ENCODE results near the gene SPRR1B. TPM values are rescaled to one million over a fixed set of nuclear protein-coding genes. Genes with fewer than 3 reads are reported as not detected.
A peak's percentile ranks its signal among the peaks of the same experiment; 100 is the strongest.
"Not testable (repeated sequence)": the region's sequence is repeated elsewhere in the genome, so short reads cannot be mapped to it uniquely, and the experiment has no call there.

The SPRR1B gene
- total RNA-seq, 1 experiment from 2014 or later = not detected

DNA sequence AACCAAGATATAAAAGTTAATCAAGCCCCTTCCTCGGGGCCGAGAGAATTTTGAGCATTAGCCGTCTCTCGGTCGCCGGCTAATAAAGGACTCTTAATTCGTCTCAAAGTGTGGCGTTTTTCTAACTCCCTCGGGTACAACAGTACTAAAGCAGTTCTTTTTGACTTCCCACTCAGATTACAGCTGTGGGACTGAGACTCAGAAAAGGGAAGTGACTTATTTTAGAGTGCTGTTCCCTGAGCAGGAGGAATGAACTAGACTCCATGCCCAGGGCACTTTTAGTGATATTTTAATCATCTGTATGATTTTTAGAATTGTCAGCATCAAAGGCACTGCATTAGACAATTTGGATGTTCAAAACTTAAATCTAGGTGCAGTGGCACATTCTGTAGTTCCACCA is 8.7 kb upstream of the SPRR1B start:
- H3K27me3 ChIP-seq (ENCODE audit: control insufficient read depth, insufficient read depth, low read length); H3K36me3 ChIP-seq (replicated peaks; ENCODE audit: control insufficient read depth, insufficient read depth, low read length); H3K4me3 ChIP-seq (ENCODE audit: insufficient read depth, low read depth, low read length); DNase-seq: not testable (repeated sequence)

DNA sequence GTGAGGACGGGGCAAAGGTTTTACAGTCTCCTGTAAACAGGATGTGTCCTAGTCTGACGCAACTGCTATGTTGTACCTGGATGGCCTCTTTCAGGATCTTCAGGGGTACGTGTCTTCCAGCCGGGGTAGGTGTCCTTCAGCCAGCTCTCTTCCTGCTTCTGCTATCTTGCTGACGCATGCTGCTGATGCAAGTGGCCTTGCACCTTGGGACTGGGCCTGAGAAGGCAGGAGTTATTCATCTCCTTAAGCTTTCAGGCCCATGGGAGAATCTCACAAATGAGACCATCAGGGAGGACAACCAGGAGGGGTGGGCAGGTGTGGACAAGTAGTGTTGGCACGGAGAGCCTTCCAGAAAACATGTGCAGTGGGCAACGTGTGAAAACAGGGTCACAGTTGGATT is 7.9 kb upstream of the SPRR1B start:
- no peak overlapping the region for H3K4me3 ChIP-seq (ENCODE audit: insufficient read depth, low read depth, low read length)
- no peak for DNase-seq
- H3K27me3 ChIP-seq (ENCODE audit: control insufficient read depth, insufficient read depth, low read length) = no peaks in the 10 kb centered on the region
- no peaks in the 10 kb centered on the region for H3K36me3 ChIP-seq (replicated peaks; ENCODE audit: control insufficient read depth, insufficient read depth, low read length)

DNA sequence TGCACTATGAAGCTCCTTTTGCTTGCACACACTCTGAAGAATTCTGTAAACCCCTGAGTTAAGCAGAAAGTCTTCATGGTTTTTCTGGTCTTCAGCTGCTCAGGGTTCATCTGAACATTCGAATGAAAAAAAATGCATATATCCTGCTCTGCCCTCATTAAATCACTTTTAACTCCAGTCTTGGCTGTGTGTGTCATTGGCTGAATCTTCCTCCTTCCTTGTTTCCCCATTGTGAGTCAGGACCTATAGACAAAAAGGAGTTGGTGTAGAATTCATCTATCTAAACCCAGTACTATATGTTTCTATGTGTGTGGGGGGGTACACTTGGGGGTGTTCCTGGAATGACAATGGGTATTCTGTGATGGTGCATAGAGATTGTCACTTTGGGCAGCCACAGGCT is 6.6 kb upstream of the SPRR1B start:
- Histone ChIP-seq H3K27me3 (ENCODE audit: control insufficient read depth, insufficient read depth, low read length) (no peaks in the 10 kb centered on the region), H3K36me3 (replicated peaks; ENCODE audit: control insufficient read depth, insufficient read depth, low read length) (no peaks in the 10 kb centered on the region), H3K4me3 (ENCODE audit: insufficient read depth, low read depth, low read length) (no peak overlapping the region)
- DNase-seq = no peak

DNA sequence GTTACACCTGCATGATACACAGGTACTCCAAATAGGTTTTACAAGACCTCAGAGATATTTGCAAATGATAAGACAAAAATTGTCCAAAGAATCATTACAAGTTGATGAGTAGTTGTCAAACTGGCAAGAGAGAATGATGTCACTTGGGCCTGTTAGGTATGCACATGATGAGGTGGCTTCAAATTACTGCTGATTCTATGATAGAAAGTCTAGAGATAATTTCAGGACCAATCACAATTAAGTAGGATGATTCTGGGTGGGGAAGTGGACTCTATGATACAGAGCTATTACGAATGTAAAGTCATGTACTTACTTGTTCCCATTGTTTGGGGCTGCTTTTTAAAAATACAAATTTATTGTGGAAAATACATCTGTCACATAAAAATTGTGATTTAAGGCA is 5.2 kb upstream of the SPRR1B start:
- no peaks in the 10 kb centered on the region for H3K27me3 ChIP-seq (ENCODE audit: control insufficient read depth, insufficient read depth, low read length)
- no peak overlapping the region for H3K4me3 ChIP-seq (ENCODE audit: insufficient read depth, low read depth, low read length)
- no peaks in the 10 kb centered on the region for H3K36me3 ChIP-seq (replicated peaks; ENCODE audit: control insufficient read depth, insufficient read depth, low read length)
- DNase-seq = no peak

DNA sequence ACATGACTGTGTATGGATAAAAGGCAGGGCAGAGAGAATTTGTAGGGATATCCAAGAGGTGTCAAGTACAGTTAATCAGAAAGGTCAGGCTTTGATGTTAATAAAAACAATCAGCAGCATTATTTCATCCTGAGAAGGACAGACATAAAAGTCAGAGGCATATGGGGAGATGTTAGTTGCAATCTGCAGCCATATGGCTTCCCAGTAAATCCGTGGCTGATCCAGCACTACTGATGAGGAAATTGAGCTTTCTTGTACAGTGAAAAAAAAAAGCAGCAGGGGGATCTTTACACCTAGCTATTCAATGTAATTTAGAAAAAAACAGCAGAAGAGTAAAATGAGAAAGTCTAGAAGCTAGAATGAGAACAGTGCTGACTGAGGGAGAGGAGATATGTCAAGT is 2.2 kb upstream of the SPRR1B start:
- Histone ChIP-seq H3K36me3 (replicated peaks; ENCODE audit: control insufficient read depth, insufficient read depth, low read length) (no peaks in the 10 kb centered on the region), H3K4me3 (ENCODE audit: insufficient read depth, low read depth, low read length) (no peak overlapping the region), H3K27me3 (ENCODE audit: control insufficient read depth, insufficient read depth, low read length) (no peaks in the 10 kb centered on the region)
- DNase-seq = no peak

DNA sequence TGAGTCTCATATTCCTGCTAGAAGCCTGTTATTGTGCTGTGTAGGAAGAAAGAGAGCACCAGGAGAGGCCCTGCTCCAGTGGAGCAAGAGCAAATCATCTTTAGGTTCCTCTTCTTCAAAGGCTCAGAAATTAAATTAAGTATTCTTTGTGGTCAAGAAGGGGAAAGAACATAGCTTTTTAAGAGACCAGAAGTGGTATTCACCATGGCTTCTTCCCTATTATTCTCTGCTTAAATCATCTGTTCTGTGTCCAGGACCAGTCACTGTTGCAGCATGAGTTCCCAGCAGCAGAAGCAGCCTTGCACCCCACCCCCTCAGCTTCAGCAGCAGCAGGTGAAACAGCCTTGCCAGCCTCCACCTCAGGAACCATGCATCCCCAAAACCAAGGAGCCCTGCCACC is 1.1 kb downstream of the SPRR1B start:
- DNase-seq = no peak
- no peak overlapping the region for H3K4me3 ChIP-seq (ENCODE audit: insufficient read depth, low read depth, low read length)

DNA sequence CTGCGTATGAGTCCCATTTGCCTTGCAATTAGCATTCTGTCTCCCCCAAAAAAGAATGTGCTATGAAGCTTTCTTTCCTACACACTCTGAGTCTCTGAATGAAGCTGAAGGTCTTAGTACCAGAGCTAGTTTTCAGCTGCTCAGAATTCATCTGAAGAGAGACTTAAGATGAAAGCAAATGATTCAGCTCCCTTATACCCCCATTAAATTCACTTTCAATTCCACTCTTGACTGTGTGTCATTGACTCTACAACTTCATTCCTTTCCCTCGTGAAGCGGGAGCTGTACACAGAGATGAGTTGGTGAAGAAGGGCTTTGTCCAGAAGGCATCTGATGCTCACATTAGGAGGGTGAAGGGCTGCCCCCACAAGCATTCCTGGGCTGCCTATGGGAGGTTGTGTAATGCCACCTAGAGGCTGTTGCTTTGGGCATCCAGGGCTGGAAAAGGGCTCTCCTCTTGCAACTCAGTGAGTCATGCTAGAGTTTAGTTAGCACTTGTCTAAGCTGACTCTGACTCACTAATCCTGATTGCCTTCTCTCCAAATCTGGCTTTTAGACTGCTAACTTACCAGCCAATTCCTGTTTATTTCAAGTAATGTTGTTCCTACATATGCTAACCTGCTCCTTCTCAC is 1.8 kb downstream of the SPRR1B start:
- Histone ChIP-seq H3K36me3 (replicated peaks; ENCODE audit: control insufficient read depth, insufficient read depth, low read length) (no peaks in the 10 kb centered on the region), H3K4me3 (ENCODE audit: insufficient read depth, low read depth, low read length) (no peak overlapping the region), H3K27me3 (ENCODE audit: control insufficient read depth, insufficient read depth, low read length) (no peaks in the 10 kb centered on the region)
- DNase-seq = peak; percentile 72

More for the DNA sequence above, 1.1 kb downstream of the SPRR1B start:
- Histone ChIP-seq H3K27me3 (ENCODE audit: control insufficient read depth, insufficient read depth, low read length) (no peaks in the 10 kb centered on the region), H3K36me3 (replicated peaks; ENCODE audit: control insufficient read depth, insufficient read depth, low read length) (no peaks in the 10 kb centered on the region)

DNA sequence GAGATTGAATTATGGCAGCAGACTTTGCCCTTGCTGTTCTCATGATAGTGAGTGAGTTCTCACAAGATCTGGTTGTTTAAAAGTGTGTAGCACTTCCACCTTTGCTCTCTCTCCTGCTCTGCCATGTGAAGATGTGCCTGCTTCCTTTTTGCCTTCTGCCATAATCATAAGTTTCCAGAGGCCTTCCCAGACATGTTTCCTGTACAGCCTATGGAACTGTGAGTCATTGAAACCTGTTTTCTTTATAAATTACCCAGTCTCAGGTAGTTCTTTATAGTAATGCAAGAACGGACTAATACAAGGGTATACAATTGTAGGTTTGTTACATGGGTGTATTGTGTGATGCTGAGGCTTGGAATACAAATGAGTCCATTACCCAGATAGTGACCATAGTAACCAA is 4.2 kb downstream of the SPRR1B start:
- no peak for DNase-seq
- no peak overlapping the region for H3K4me3 ChIP-seq (ENCODE audit: insufficient read depth, low read depth, low read length)

DNA sequence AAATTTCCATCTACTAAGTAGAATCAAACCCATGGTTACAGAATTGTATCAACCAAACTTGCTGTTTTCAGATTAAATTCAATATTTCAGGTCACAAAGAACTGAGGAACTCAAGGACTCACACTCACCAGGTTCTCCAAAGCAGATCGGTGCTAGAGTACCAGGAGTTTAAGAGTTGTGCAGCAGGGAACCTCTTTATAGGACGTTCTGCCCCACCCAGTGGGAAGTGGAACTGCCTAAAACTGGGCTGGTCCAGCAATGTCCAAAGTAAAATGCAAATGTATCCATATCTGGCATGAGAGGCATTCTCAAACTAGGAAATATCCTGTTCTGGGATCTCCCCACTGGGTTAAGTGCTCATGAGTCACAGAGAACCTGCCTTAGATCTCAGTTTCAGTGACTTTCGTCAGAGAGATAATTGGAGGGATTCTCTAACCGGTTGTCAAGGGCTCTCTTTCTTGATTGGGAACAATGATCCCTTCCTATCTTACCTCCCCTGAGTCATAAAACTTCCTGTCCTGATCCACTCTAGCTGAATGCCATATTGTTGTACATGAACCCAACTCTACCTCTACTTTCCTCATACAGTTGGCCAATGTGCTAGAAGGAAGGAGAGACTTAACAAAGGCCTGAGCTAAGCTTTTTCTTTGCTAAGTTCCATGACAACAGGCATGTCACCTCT is 10.1 kb downstream of the SPRR1B start, which contains the start of gene SPRR2D:
SPRR2D (minus strand) TSS at position 171 of the 682 bp plus-strand sequence. CDS start 774 bp downstream, outside the sequence.
- no peak for DNase-seq

More for the DNA sequence above, 4.2 kb downstream of the SPRR1B start:
- Histone ChIP-seq H3K27me3 (ENCODE audit: control insufficient read depth, insufficient read depth, low read length) (no peaks in the 10 kb centered on the region), H3K36me3 (replicated peaks; ENCODE audit: control insufficient read depth, insufficient read depth, low read length) (no peaks in the 10 kb centered on the region)

DNA sequence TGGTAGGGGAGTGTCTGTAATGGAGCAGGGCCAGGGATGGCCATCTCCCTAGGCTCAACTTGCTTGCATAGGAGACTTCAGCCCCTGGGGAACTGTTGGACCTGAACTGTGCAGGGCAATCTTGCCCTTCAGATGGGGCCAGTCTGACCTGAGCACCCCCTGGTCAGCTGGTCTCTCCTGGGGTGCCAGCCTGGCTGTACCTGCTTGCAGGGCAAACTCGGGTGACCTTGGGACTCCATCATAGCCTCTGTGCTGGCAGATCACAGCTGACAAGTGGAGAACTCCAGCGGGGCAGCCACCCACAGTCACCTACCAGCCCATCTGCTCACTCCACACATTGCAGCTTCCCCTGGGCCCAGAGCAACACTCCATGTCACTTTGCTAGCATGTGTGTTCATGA is 18.2 kb downstream of the SPRR1B start:
- no peaks in the 10 kb centered on the region for H3K36me3 ChIP-seq (replicated peaks; ENCODE audit: control insufficient read depth, insufficient read depth, low read length)
- H3K4me3 ChIP-seq (ENCODE audit: insufficient read depth, low read depth, low read length) = no peak overlapping the region
- DNase-seq = no peak
- H3K27me3 ChIP-seq (ENCODE audit: control insufficient read depth, insufficient read depth, low read length) = no peaks in the 10 kb centered on the region

More for the DNA sequence above, 10.1 kb downstream of the SPRR1B start, which contains the start of gene SPRR2D:
- Histone ChIP-seq H3K27me3 (ENCODE audit: control insufficient read depth, insufficient read depth, low read length) (no peaks in the 10 kb centered on the region), H3K36me3 (replicated peaks; ENCODE audit: control insufficient read depth, insufficient read depth, low read length) (no peaks in the 10 kb centered on the region), H3K4me3 (ENCODE audit: insufficient read depth, low read depth, low read length) (no peak within 1 kb of the TSS)

DNA sequence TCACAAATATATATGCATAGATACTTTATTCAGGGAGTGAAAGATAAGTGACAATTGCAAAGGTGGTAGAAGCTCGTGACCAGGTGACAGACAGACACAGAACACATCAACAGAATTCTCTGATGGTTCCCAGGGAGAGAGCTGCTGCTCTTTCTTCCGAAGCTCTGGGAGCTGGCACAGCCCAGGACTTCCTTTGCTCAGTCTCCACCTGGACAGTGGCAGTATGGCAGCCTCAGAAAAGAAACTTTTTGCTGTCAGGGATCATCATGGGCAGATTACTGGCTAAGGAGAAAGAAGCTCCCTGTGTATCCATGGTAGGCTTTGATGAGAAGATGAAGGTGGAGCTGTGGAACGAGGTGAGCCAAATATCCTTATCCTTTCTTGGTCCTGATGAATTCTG is 25.1 kb downstream of the SPRR1B start:
- not testable (repeated sequence) for H3K4me3 ChIP-seq (ENCODE audit: insufficient read depth, low read depth, low read length); DNase-seq; H3K36me3 ChIP-seq (replicated peaks; ENCODE audit: control insufficient read depth, insufficient read depth, low read length); H3K27me3 ChIP-seq (ENCODE audit: control insufficient read depth, insufficient read depth, low read length)

DNA sequence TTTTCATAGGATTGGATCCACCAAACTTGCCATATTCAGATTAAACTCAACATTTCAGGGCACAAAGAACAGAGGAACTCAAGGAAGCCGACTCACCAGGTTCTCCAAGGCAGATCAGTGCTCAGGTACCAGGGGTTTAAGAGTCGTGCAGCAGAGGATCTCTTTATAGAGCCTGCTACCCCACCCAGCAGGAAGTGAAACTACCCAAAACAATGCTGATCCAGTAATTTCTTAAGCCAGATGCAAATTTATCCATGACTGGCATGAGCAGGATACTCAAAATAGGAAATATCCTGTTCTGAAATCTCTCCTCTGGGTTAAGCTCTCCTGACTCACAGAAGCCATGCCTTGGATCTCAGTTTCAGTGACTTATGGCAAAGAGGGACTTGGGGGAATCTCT is 26.4 kb downstream of the SPRR1B start, which contains the start of gene SPRR2A:
SPRR2A (minus strand) TSS at position 138 of the 400 bp plus-strand sequence. CDS start 777 bp downstream, outside the sequence.
- DNase-seq = no peak
- Histone ChIP-seq H3K36me3 (replicated peaks; ENCODE audit: control insufficient read depth, insufficient read depth, low read length) (no peaks in the 10 kb centered on the region), H3K27me3 (ENCODE audit: control insufficient read depth, insufficient read depth, low read length) (no peaks in the 10 kb centered on the region), H3K4me3 (ENCODE audit: insufficient read depth, low read depth, low read length) (no peak within 1 kb of the TSS)

DNA sequence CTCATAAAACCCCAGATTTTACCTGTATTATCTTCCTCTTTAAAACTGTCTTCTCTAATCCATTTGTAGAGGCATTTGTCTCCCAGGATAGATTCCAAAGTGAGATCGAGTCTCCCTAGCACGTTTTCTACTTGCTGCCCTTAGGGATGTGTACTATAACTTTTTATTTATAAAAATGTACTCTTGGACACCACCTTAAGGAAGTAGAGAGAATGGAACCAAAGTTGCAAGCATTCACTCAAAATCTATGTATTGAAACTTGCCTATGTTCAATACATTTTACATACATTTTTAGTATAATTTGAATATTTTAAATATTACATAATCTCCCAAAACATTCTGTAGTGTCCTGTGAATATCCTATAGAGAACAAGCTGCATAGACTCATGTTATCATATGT is 27.2 kb downstream of the SPRR1B start:
- H3K27me3 ChIP-seq (ENCODE audit: control insufficient read depth, insufficient read depth, low read length) = no peaks in the 10 kb centered on the region
- H3K4me3 ChIP-seq (ENCODE audit: insufficient read depth, low read depth, low read length) = no peak overlapping the region
- H3K36me3 ChIP-seq (replicated peaks; ENCODE audit: control insufficient read depth, insufficient read depth, low read length) = no peaks in the 10 kb centered on the region
- no peak for DNase-seq

DNA sequence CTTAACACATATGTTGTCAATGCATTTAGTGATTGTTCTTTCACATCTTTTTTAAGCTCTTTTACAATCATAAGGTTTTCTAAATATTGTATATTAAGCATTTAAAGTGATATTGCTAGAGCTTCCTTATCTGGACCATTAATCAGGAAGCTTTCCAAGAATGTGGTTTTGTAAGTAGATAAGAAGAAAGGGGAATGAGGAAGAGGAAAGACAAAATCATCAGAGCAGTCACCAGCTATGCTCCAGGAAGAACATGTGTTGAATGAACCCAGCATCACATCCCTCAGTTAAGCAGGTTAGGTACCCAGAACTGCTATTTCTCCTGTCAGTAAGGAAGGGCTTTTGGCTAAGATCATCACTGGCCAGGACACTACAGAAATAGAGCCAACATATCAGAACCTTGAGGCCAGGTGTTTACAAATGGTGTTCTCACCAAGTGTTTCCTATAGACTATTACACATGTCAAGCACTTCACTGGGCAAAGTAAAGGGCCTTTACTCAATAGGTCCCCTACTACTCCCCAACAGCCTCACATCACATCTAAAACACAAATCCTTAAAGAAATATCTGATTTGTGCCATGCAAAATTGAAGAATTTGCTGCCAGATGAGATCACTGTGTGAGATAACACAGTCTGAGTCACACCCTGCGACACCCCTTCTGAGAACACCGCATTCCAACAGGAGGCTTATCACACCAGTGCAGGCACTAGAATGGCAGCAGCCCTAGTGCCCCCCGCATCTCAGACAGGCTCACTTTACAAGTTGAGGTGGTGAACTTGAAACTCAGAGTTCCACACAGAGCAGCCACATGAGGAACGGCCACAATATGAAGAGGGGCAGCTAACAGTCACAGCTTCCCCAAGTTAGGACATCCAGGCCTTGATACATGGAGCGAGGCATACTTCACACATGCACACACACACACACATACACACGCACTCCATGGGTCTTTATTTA is 28.1 kb downstream of the SPRR1B start:
- no peaks in the 10 kb centered on the region for H3K36me3 ChIP-seq (replicated peaks; ENCODE audit: control insufficient read depth, insufficient read depth, low read length)
- H3K27me3 ChIP-seq (ENCODE audit: control insufficient read depth, insufficient read depth, low read length) = no peaks in the 10 kb centered on the region
- no peak for DNase-seq
- H3K4me3 ChIP-seq (ENCODE audit: insufficient read depth, low read depth, low read length) = no peak overlapping the region

Data from H7 (cell line).